T1000 (cell line): Measurements from ENCODE around the gene ULK2.
"Not testable (repeated sequence)": the region's sequence is repeated elsewhere in the genome, so short reads cannot be mapped to it uniquely, and the experiment has no call there.

Source experiments
- DNase-seq: peaks from one replicate; lab custom pipeline; 2025; ENCODE audit warnings: mixed read lengths; lab: John Stamatoyannopoulos, UW

The ULK2 gene

DNA sequence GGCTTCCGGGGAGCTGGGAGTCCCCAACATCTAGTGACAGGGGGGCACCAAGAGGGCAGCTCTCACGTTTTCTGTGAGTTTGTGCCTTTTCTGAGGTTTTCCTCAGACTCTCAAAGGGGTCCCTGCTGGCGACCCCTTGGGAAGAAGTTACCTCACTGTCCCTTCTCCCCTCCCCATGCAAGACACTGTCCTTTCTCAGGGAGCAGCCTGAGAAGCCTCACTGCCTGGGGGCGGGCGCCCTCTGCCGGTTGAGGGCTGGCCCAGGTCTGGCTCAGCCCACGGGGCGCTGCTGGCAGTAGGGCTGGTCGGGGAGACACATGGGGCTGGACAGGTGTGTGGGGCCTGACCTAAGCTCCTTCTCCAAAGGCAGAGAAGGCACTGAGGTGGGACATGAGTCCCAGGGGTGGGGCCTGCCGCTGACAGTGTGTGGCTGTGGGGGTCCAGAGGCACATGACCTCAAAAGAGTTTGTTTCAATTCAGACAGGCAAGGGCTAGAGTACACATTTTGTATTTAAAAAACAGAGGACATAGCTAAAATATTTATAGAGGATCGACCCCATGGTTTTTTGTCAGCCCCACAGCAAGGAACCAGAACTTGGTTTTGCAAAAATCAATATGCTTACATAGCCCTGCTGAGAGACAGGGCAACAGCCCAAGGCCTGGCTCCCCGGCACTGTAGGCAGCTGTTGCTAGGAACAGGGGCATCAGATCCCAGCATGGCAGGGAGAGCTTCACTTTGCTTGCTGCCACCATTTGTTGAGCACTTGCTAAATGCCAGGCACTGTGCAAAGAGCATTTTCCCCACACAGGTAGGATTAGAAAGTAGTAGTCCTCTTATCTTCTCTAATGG lies 101.1 kb downstream of the ULK2 start:
- DNase-seq: peak; percentile 49

- no peak for DNase-seq
Observed at GRCh38 chr17:19766016-19766415, 101.7 kb downstream of the ULK2 start.

DNA sequence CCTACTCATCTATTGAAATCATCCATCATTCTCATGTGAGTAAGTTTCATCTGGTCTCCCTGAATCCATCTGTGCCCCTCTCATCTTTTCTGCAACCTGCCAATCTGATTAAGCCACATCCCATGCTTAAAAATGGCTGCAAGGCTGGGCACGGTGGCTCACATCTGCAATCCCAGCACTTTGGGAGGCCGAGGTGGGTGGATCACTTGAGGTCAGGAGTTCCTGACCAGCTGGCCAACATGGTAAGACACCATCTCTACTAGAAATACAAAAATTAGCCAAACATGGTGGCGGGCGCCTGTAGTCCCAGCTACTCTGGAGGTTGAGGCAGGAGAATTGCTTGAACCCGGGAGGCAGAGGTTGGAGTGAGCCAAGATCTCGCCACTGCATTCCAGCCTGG lies 103.7 kb downstream of the ULK2 start:
- DNase-seq: not testable (repeated sequence)

- DNase-seq: no peak
Observed at GRCh38 chr17:19763416-19763815, 104.3 kb downstream of the ULK2 start.

- DNase-seq: peak; percentile 12
Observed at GRCh38 chr17:19762515-19762961, 105.2 kb downstream of the ULK2 start.

DNA sequence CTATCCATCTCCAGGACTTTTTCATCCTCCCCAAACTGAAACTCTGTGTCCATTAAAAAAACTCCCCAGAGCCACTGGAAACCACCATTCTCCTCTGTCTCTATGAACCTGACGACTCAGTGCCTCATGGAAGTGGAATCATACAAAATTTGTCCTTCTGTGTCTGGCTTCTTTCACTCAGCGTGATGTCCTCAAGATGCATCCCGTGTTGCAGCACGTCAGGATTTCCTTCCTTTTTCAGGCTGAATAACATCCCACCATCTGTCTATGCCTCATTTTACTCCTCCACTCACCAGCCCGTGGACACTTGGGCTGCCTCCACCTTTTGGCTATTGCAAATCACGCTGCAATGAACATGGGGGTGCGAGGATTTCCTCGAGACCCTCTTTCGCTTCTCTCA lies 107.0 kb downstream of the ULK2 start:
- DNase-seq: no peak

GRCh38 chr17:19759568-19760549 lies 107.9 kb downstream of the ULK2 start:
- no peak for DNase-seq

DNA sequence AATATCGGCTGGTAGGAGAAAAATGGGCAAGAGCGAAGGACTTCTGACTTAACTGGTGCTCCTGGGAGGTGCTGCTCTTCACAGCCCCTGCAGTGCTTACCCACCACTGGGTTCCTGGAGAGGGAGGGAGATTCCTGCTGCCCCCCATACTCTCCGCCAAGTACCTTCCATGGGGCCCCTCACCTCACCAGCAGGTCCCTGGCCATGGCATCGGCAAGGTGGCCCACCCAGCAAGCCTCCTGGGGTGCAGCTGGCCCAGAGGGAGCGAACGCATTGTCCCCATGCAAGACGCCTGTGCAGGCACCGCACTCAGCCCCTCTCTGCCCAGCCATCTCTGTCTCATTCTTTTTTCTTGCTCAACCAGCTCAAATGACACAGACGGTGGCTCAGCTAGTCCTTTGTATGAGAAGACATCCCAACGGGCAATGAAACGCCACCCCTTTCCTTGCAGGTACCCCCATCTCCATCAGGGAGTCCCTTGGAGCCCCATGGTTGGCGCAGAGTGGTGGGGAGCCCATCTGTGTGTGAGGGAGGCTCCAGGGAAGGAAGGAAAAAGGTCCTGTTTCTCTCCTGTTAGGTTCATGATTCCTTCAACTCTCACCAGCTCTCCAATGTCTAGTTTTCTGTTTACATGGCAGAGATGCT lies 110.1 kb downstream of the ULK2 start:
- no peak for DNase-seq

GRCh38 chr17:19756546-19756945 lies 111.2 kb downstream of the ULK2 start:
- DNase-seq: no peak

DNA sequence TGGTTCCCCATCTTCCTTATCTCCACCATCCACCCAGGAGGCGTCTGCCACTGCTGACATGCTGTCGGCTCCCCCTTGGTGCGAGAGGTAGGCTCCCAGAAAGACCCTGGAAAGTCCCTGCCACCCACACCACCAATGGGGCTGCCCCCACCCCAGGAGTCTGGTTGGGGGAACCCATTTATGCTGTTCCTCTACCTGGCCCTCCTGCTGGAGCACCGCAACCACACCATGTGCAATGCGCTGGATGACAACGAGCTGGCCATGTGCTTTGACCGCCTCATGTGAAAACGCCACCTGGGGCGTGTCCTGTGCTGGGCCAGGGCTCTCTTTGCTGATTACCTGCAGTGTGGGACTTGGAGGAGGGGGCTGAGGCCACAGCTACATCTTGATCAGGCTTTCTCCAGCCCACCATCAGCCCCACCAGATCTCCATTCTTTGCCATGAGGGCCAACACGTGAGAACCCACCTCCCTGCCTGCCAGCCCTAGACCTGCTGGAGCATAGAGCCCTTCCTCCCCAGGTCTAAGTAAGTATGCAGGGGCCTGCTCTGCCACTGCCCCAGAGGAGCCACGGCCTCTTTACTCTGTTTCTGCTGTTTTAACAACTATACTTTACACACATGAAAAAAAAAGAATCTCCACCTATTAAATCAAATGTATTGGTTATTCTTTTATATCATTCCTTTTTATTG lies 111.8 kb downstream of the ULK2 start:
- DNase-seq: no peak

- no peak for DNase-seq
Observed at GRCh38 chr17:19755392-19755791, 112.3 kb downstream of the ULK2 start.

GRCh38 chr17:19753661-19754463 lies 113.9 kb downstream of the ULK2 start:
- DNase-seq: no peak

- peak; percentile 80 for DNase-seq
Observed at GRCh38 chr17:19753051-19753509, 114.7 kb downstream of the ULK2 start.

DNA sequence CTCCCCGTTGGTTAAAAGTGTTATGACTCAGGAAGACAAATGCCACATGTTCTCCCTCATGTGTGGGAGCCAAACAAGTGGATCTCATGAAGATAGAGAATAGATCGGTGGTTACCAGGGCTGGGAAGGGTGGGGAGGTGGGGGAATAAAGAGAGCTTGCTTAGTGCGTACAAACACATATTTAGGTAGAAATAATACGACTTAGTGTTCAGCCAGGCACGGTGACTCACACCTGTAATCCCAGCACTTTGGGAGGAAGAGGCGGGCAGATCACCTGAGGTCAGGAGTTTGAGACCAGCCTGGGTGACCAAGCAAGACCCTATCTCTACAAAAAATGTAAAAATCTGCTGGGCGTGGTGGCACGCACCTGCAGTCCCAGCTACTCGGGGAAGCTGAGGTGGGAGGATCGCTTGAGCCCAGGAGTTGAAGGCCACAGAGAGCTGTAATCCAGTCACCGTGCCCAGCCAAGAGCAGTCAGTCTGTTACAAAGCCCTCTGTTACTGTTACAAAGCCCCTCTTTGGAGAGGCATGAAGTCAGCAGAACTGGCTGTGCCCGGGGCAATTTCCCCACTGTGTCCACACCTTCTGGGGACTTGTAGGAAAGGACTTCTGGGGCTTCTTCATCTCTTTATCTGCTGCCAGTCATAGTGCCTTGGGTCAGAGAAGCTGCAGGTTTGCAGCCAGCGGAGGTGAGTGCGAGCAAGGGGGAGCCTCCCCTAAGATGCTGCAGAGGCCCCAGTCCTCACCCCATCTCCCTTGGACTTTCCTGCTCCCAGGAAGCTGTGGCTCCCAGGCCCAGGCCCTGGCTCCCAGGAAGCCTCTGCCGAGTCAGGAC lies 115.3 kb downstream of the ULK2 start:
- no peak for DNase-seq

DNA sequence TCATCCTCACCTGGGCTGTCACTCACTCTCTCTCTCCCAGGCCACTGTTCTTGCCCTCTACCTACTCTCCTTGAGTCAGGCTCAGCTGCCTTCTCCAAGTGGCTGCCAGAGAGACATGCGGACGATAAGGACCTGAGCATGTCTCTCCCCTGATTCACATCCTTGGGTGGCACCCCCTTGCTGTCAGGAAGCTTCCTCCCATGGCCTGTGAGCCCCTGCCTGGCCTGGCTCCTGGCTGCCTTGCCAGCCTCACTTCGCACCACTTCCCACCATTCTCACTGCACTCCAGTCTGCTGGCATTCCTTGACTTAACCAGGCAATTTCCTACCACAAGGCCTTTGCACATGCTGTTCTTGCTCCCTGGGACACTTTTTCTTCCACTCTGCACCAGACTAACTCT lies 116.9 kb downstream of the ULK2 start:
- no peak for DNase-seq

- no peak for DNase-seq
Observed at GRCh38 chr17:19750020-19750572, 117.6 kb downstream of the ULK2 start.

DNA sequence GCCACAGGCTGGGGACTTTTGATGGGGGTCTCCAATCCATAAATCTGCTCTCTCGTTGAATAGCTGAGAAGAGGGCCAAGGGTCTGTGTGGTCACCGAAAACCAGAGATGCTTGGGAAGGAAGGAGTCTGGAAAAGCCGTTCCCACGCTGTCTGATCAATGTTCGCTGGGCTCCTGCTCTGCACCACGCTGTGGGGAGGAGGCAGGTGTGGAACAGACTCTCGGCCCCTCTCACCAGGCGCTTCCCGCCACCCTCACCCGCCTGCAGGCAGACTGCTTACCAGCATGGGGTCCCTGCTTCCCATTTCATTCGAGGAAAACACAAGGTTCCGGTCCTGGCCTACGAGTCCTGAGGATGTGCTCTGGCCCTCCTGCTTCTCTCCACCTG lies 118.9 kb downstream of the ULK2 start:
- no peak for DNase-seq

DNA sequence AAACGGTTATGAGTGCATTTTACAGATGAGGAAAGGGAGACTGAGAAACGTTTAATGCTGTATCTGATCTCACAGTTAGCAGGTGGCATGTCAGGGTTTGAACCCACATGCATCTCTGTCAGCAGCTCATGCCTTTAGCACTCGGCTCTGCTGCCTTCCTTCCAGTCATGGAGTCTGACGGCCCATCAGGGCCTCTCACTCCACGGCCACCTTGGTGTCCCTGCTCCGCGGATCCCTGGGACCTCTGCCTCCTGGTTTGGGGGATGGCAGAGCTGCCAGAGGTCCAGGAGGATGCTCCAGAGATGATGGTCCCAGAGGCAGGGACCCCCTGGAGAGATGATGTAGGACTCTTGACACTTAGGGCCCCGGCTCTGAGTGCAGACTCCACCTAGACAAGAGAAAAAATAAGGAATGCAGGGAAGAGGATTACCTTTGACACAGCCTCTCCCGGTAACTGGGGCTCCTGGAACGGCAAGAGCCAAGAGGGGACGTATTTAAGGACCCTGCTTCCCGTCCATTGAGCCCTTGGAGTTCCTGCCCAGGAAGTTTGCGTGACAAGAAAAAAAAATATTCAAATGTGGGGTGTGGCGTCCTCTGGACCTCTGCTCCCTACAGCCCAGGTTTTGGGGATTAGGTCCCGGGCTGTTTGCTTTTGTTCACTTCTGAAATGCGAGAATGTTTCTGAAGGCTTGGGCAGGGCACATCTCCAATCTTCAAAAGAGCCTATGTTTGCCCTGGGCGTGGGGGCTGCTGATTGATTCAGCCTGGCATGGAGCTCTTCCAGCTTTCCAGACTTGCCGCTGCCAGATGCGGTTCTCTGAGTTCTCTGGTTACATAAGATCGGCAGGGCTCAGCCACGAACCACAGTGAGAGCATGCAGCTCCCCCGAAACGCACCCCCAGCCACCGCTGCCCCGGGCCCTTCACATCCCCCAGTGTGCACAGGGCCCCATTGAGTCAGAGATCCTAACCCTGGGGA lies 119.6 kb downstream of the ULK2 start, which contains the start of gene ALDH3A1:
Gene ALDH3A1 (minus strand): TSS at position 470 of the 978 bp plus-strand sequence. CDS start 3,169 bp downstream, outside the sequence.
- DNase-seq: no peak
